Colonic mucosa (tissue), 4 donors: ENCODE results near the gene WFDC6. TPM values are rescaled to one million over a fixed set of nuclear protein-coding genes. Genes with fewer than 3 reads are reported as not detected.

Source experiments
- DNase-seq: peaks from one replicate; pipeline ENCODE4 v3.0.0-alpha.2; 2020
- H3K27ac ChIP-seq: fragments of 200-600 bp; one replicate; pipeline ENCODE4 v1.8.0; 2021
- H3K27me3 ChIP-seq: fragments of 200-600 bp; one replicate; pipeline ENCODE4 v1.8.0; 2021
- H3K36me3 ChIP-seq: fragments of 200-600 bp; one replicate; pipeline ENCODE4 v1.8.0; 2021
- H3K4me1 ChIP-seq: fragments of 200-600 bp; one replicate; pipeline ENCODE4 v1.8.0; 2021; ENCODE audit warnings: mild to moderate bottlenecking
- H3K4me3 ChIP-seq: fragments of 200-600 bp; one replicate; pipeline ENCODE4 v1.8.0; 2021
- H3K9ac ChIP-seq, 2 donors: one replicate each; pipeline ENCODE4 v1.7.0; 2013; ENCODE audit warnings: control low read depth in 2 of 2, low read depth in 2 of 2, low read length in 2 of 2
- H3K9me3 ChIP-seq: fragments of 200-600 bp; one replicate; pipeline ENCODE4 v1.8.0; 2021
- intact Hi-C: fragments of 100-400 bp; cut with DNase I; formaldehyde crosslinking; loops from one replicate; pipeline ENCODE4 v1.14.1; 2022
- total RNA-seq, 2 donors: library from RNA; stranded (reverse); fragmentation: NEBNext Ultra II Directional in 1 of 2; extraction: Animal tissue kit (Norgen Biotek cat#: 25700) in 1 of 2; gene quantifications; one replicate each; pipeline ENCODE4 v1.2.1, GENCODE V29; 2021
- TF ChIP-seq, protein P1 (sequence below): fragments of 200-600 bp; IDR thresholded peaks from one replicate; pipeline ENCODE4 v1.8.0; 2022; ENCODE audit warnings: antibody characterized with exemption, mild to moderate bottlenecking
- donor health status: healthy.
- donor health status: DM: no; HTN: no; CAD: no.
- donor health status: DM: no; HTN: no; CAD: no.

The WFDC6 gene
- total RNA-seq, 2 donors from 2014 or later: not detected

- TF ChIP-seq, protein P1, sequence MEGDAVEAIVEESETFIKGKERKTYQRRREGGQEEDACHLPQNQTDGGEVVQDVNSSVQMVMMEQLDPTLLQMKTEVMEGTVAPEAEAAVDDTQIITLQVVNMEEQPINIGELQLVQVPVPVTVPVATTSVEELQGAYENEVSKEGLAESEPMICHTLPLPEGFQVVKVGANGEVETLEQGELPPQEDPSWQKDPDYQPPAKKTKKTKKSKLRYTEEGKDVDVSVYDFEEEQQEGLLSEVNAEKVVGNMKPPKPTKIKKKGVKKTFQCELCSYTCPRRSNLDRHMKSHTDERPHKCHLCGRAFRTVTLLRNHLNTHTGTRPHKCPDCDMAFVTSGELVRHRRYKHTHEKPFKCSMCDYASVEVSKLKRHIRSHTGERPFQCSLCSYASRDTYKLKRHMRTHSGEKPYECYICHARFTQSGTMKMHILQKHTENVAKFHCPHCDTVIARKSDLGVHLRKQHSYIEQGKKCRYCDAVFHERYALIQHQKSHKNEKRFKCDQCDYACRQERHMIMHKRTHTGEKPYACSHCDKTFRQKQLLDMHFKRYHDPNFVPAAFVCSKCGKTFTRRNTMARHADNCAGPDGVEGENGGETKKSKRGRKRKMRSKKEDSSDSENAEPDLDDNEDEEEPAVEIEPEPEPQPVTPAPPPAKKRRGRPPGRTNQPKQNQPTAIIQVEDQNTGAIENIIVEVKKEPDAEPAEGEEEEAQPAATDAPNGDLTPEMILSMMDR: no peak
- H3K9ac ChIP-seq: no peak overlapping the region
- intact Hi-C loops: no loop called here
- H3K36me3 ChIP-seq: no peaks in the 10 kb centered on the region
- no peaks in the 10 kb centered on the region for H3K9me3 ChIP-seq
- no peak overlapping the region for H3K27ac ChIP-seq
- no peak overlapping the region for H3K4me3 ChIP-seq
- no peaks in the 10 kb centered on the region for H3K4me1 ChIP-seq
- H3K27me3 ChIP-seq: no peaks in the 10 kb centered on the region
- no peak for DNase-seq
Measured at GRCh38 chr20:45485388-45485787, 53.9 kb downstream of the WFDC6 start.

DNA sequence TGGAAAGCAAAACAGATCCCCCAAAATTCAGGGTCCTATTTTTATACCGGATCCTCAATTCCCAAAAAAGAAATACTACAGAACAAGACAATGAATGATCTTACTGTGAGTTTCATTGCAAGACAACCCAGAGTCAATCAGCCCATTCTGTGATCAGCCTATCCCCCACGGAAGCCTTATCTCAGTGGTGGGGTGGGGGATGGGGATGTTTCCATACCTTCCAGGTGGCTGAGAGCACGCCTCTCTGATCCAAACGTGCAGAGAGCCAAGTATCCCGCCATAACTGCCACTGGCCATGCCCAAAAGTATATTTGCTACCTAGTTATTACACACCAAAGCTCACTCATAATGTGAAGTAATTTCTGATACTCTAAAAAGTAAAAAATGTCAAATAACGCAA lies 54.6 kb downstream of the WFDC6 start:
- TF ChIP-seq, protein P1: no peak
- Histone ChIP-seq H3K4me3 (no peak overlapping the region), H3K27me3 (no peaks in the 10 kb centered on the region), H3K9ac (peak overlapping the region in 1 of 2 donors; percentile 19), H3K9me3 (no peaks in the 10 kb centered on the region), H3K27ac (no peak overlapping the region), H3K36me3 (no peaks in the 10 kb centered on the region), H3K4me1 (no peaks in the 10 kb centered on the region)
- DNase-seq: peak; percentile 69
- intact Hi-C loops: no loop called here

Other genes with a start within 250 kb of the WFDC6 start
- gene RBPJL, start 232.6 kb downstream of the WFDC6 start, total RNA-seq: under 1 TPM in 1 of 2 donors, not detected in 1; 0.74 TPM
- gene MATN4, start 231.2 kb downstream of the WFDC6 start, total RNA-seq: under 1 TPM in 1 of 2 donors, not detected in 1; 0.47 TPM
- 100 to 1,000 TPM in 1 of 2 donors, 10 to 100 TPM in 1; 70.9 to 146 TPM for gene SDC4, start 191.1 kb downstream of the WFDC6 start, total RNA-seq
- gene SYS1, start 176.3 kb downstream of the WFDC6 start, total RNA-seq: 10 to 100 TPM; 24.4 to 27.7 TPM
- 1 to 10 TPM in 1 of 2 donors, under 1 TPM in 1; 0.40 to 1.0 TPM for gene TP53TG5, start 161.2 kb downstream of the WFDC6 start, total RNA-seq
- gene DBNDD2, start 131.2 kb downstream of the WFDC6 start, total RNA-seq: 100 to 1,000 TPM; 109 to 131 TPM
- gene PIGT, start 123.3 kb downstream of the WFDC6 start, total RNA-seq: 100 to 1,000 TPM; 129 to 140 TPM
- 100 to 1,000 TPM; 117 to 285 TPM for gene WFDC2, start 69.7 kb downstream of the WFDC6 start, total RNA-seq
- not detected for gene SPINT3, start 23.9 kb downstream of the WFDC6 start, total RNA-seq
- not detected for gene EPPIN, start 7.9 kb upstream of the WFDC6 start, total RNA-seq
- gene WFDC8, start 39.8 kb upstream of the WFDC6 start, total RNA-seq: not detected
- gene WFDC10A, start 90.3 kb upstream of the WFDC6 start, total RNA-seq: not detected
- not detected for gene WFDC9, start 91.8 kb upstream of the WFDC6 start, total RNA-seq
- gene WFDC11, start 130.8 kb upstream of the WFDC6 start, total RNA-seq: not detected
- not detected for gene WFDC13, start 162.6 kb upstream of the WFDC6 start, total RNA-seq
- gene WFDC10B, start 165.5 kb upstream of the WFDC6 start, total RNA-seq: not detected
- not detected for gene SPINT4, start 182.9 kb upstream of the WFDC6 start, total RNA-seq